ENCODE measurements around the gene ATAD3C.
A peak's percentile ranks its signal among the peaks of the same experiment; 100 is the strongest.
"Not testable (repeated sequence)": the region's sequence is repeated elsewhere in the genome, so short reads cannot be mapped to it uniquely, and the experiment has no call there.

The ATAD3C gene

DNA sequence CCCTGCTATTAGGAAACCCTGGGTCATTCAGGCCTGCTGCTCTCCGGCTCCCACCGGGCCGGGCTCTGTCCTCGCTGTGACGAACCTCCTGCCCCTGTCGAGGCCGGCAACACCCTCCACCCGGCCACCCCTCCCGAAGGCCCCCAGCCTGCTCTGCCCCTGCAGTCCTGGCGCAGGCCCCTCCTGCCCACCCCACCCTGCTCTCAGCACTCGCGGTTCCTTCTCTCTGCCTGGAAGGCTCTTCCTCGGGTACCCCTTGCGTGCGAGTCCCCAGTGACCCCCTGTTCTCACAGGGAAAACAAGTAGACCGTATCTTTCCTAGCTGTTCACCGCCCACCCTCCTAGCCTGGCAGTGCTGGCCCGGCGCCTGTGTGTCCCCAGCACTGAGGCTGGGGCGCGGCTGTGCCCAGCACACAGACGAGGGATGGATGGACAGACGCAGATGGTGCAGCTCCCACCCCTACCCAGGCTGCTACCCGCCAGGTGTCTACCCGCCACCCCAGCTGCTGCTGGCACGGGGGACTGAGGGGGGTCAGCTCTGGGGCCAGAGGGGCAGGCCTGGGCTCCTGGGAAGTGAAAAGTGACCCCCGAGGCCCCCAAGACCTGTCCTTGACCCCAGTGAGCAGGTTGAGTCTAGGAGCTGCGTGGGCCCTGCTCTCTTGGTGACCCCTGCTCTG is 17.1 kb upstream of the ATAD3C start:
- DNase-seq = no peak

GRCh38 chr1:1432951-1433803 is 16.3 kb upstream of the ATAD3C start:
- no peak for DNase-seq

- DNase-seq = peak; percentile 56
These were observed 15.7 kb upstream of the ATAD3C start for GRCh38 chr1:1433804-1434130.

DNA sequence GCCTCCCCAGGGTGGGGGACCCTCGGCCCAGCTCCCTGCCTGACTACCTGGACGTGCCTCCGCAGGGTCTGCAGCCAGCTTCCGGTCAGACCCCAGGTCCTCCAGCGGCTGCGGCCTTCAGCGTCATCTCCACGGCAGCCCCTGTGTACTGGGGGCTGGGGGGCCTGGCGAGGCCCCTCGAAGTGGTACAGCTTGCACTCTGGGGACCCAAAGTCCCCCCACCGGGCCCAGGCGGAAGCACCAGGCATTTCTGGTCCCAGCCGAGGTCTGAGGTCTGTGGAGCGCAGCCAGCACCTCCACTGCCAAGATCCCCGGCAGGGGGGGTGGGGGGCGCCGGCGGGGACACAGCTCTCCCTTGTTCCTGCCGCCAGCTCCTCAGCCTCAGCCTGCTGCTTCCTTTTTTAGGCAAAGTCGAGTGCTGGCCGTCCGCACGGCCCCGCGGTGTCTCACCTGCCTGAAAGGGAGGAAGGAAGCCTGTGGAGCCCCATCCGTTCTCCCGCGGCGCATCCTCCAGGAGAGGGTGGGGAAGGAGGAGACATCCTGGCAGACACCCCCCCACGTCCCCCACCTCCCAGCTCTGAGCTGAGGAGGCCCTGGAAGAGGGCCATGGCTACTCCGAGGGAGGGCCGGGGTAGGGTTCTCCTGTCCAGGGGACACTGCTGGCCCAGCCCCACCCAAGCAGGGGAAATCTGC is 15.2 kb upstream of the ATAD3C start:
- DNase-seq = no peak

GRCh38 chr1:1434824-1435105 is 14.7 kb upstream of the ATAD3C start:
- no peak for DNase-seq

GRCh38 chr1:1435106-1435903 is 14.2 kb upstream of the ATAD3C start, which contains the start of gene VWA1:
Gene VWA1 (plus strand): TSS chr1:1435690. CDS start chr1:1435749, 59 bp downstream.
- DNase-seq = peak; percentile 63

DNA sequence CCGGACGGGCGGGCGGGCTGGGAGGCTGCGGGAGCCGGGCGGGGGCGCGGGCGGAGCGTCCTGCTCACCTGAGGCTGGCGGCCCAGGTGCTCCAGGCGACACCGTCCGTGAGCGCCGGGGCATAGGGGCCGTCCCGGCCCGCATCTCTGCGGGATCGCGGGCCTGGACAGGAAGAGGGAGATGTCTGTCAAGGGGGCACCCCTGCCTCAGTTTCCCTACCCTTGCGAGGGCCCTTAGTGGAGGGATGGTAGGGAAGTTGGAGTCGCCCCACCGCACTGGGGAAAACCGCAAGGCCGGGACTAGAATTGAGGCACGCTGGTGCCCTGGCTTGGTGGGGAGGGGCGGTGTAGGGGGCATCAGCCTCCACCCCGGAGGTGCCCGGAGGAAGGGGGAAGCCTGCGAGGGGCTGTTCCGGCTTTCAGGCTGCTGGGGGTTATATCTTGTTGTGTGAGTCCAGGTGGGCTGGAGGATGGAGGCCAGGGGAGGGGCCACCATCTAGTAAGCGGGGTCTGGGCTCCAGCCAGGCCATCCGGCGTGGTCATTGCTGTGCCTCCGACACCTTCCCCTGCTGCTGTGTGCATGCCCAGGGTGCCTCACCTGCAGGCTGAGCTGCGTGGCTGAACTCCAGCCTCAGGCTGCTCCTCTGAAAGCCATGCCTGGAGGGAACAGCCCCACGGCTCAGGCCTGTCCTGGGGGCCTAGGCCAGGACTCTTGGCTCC is 13.4 kb upstream of the ATAD3C start:
- DNase-seq = no peak

- DNase-seq = no peak
These were observed 12.9 kb upstream of the ATAD3C start for GRCh38 chr1:1436630-1437032.

- DNase-seq = no peak
These were observed 12.2 kb upstream of the ATAD3C start for GRCh38 chr1:1437033-1437903.

- peak; percentile 11 for DNase-seq
These were observed 11.5 kb upstream of the ATAD3C start for GRCh38 chr1:1437904-1438376.

GRCh38 chr1:1438531-1439381 is 10.7 kb upstream of the ATAD3C start:
- DNase-seq = no peak

- no peak for DNase-seq
These were observed 9.8 kb upstream of the ATAD3C start for GRCh38 chr1:1439546-1440261.

- no peak for DNase-seq
These were observed 9.1 kb upstream of the ATAD3C start for GRCh38 chr1:1440262-1441001.

- DNase-seq = peak; percentile 22
These were observed 8.2 kb upstream of the ATAD3C start for GRCh38 chr1:1441002-1441888.

DNA sequence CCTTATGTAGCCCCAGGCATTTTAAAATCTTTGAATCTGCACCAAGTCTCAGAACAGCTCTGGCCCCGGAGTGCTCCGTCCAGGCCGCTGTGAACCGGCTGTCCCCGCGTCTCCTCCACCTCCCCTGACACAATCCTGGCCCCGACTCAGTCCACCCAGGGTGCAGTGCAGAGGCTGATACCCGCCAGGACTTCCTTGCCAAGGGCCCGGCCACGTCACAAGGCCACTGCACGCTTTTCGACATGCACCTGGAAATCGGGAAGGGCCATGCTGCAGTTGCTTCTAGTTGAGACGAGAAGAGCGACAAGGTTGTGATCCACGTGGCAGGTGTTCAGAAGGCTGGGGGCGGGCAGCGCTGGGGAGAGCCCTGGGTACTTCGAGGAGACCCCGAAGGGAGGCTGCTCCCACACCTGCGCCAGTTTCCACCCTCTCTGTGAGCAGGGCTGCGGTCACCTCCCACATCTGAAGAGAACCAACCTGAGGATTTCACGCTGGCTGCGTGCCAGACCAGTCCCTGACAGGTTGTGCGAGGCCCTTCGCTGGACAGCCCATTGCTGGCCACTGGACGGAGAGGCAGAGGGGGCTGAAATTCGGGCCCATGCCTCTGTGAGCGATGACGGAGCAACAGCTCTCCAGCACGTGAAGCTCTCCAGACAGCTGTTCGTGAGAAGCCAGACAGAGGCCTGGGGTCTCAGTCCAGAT is 7.3 kb upstream of the ATAD3C start:
- no peak for DNase-seq

GRCh38 chr1:1446631-1447030 is 2.9 kb upstream of the ATAD3C start:
- not testable (repeated sequence) for DNase-seq

GRCh38 chr1:1450616-1451015 is 1.1 kb downstream of the ATAD3C start:
- DNase-seq = not testable (repeated sequence)

All from fibroblast of skin of back (primary cell).